Tibial artery (tissue), 4 donors: ENCODE measurements around the gene C10orf95.

Experiments
- DNase-seq, 2 donors: peaks; one replicate each; pipeline ENCODE4 v3.0.0-alpha.2; 2019
- H3K27ac ChIP-seq, 2 donors: fragments of 200-600 bp; sonication (generic) in 1 of 2; 1 replicate in 1 of 2; 2 replicates in 1 of 2; pipeline ENCODE4 v1.5.1; 2018 to 2019; ENCODE audit warnings: mild to moderate bottlenecking in 1 of 2
- H3K27me3 ChIP-seq, 2 donors: fragments of 200-600 bp; sonication (generic) in 1 of 2; one replicate each; pipeline versions ENCODE4 v1.5.1 to v1.6.0; 2016 to 2019
- H3K36me3 ChIP-seq, 3 donors: fragments of 200-600 bp; sonication (generic) in 2 of 3; one replicate each; pipeline ENCODE4 v1.5.1; 2016 to 2019; ENCODE audit warnings: mild to moderate bottlenecking in 2 of 3
- H3K4me1 ChIP-seq, 4 donors: fragments of 200-600 bp; sonication (generic) in 2 of 4; 1 replicate in 3 of 4; 2 replicates in 1 of 4; pipeline ENCODE4 v1.5.1; 2016 to 2019
- H3K4me3 ChIP-seq, 2 donors: fragments of 200-600 bp; sonication (generic) in 1 of 2; 1 replicate in 1 of 2; 2 replicates in 1 of 2; pipeline ENCODE4 v1.5.1; 2018 to 2019; ENCODE audit warnings: mild to moderate bottlenecking in 2 of 2
- H3K9me3 ChIP-seq, 3 donors: fragments of 200-600 bp; sonication (generic) in 1 of 3; one replicate each; pipeline ENCODE4 v1.5.1; 2016 to 2019
- CTCF ChIP-seq, 2 experiments: fragments of 200-600 bp in 1 of 2; fragments of 450-650 bp in 1 of 2; IDR thresholded peaks; one replicate each; pipeline ENCODE4 v1.5.1; 2017 to 2019; ENCODE audit warnings: antibody characterized with exemption in 2 of 2, mild to moderate bottlenecking in 1 of 2, moderate library complexity in 1 of 2
- intact Hi-C: fragments of 100-400 bp; cut with DNase I; formaldehyde crosslinking; loops from one replicate; pipeline ENCODE4 v1.15.0; 2023; ENCODE audit warnings: low total_unique reads

C10orf95 gene

GRCh38 chr10:102425444-102425843, 25.9 kb downstream of the C10orf95 start:
- DNase-seq: no peak
- Histone ChIP-seq H3K36me3 (peaks cover 0 to 32% (median 15%) of the 10 kb centered on the region in 3 donors), H3K4me1 (peaks cover 0 to 27% (median 17%) of the 10 kb centered on the region in 4 donors), H3K27ac (no peak overlapping the region), H3K9me3 (no peaks in the 10 kb centered on the region), H3K4me3 (no peak overlapping the region), H3K27me3 (no peaks in the 10 kb centered on the region)
- TF ChIP-seq CTCF (IDR thresholded peaks at IDR 0.05): no peak
- intact Hi-C loops: no loop called here

GRCh38 chr10:102424916-102425315, 26.4 kb downstream of the C10orf95 start:
- Histone ChIP-seq H3K4me3 (no peak overlapping the region), H3K9me3 (no peaks in the 10 kb centered on the region), H3K36me3 (peaks cover 0 to 32% (median 15%) of the 10 kb centered on the region in 3 donors), H3K27ac (no peak overlapping the region), H3K27me3 (no peaks in the 10 kb centered on the region), H3K4me1 (peaks cover under 1 to 32% (median 21%) of the 10 kb centered on the region in 4 donors)
- DNase-seq: no peak
- no peak for TF ChIP-seq CTCF (IDR thresholded peaks at IDR 0.05)
- intact Hi-C loops: no loop called here

GRCh38 chr10:102424145-102424544, 27.2 kb downstream of the C10orf95 start:
- no peak for DNase-seq
- intact Hi-C loops: no loop called here

GRCh38 chr10:102423372-102423968, 27.9 kb downstream of the C10orf95 start:
- Histone ChIP-seq H3K27me3 (peaks cover 0 to 5% of the 10 kb centered on the region in 2 donors), H3K36me3 (peaks cover 0 to 32% (median 15%) of the 10 kb centered on the region in 3 donors), H3K4me1 (peaks cover 5 to 46% (median 35%) of the 10 kb centered on the region in 4 donors), H3K9me3 (no peaks in the 10 kb centered on the region), H3K27ac (peak overlapping the region in 1 of 2 donors; percentile 90), H3K4me3 (peak overlapping the region in 1 of 2 donors; percentile 71)
- no peak for DNase-seq
- intact Hi-C loops: no loop called here
- TF ChIP-seq CTCF (IDR thresholded peaks at IDR 0.05): no peak

More at GRCh38 chr10:102424145-102424544, 27.2 kb downstream of the C10orf95 start:
- no peak overlapping the region for H3K4me3 ChIP-seq
- TF ChIP-seq CTCF (IDR thresholded peaks at IDR 0.05): no peak
- peaks cover 5 to 40% (median 29%) of the 10 kb centered on the region in 4 donors for H3K4me1 ChIP-seq
- peaks cover 0 to 32% (median 15%) of the 10 kb centered on the region in 3 donors for H3K36me3 ChIP-seq
- H3K27ac ChIP-seq: no peak overlapping the region
- H3K9me3 ChIP-seq: no peaks in the 10 kb centered on the region
- H3K27me3 ChIP-seq: no peaks in the 10 kb centered on the region

- Histone ChIP-seq H3K36me3 (peaks cover 0 to 31% (median 15%) of the 10 kb centered on the region in 3 donors), H3K9me3 (no peaks in the 10 kb centered on the region), H3K27me3 (peaks cover 0 to 13% of the 10 kb centered on the region in 2 donors), H3K4me3 (peak overlapping the region; percentile 71 to 86), H3K4me1 (peaks cover 5 to 47% (median 35%) of the 10 kb centered on the region in 4 donors), H3K27ac (peak overlapping the region; percentile 77 to 90)
- DNase-seq: peak; percentile 68 to 89
- TF ChIP-seq CTCF (IDR thresholded peaks at IDR 0.05): peak; percentile 63 to 74
- intact Hi-C loops: no loop called here
Measured at GRCh38 chr10:102422545-102423129, 28.7 kb downstream of the C10orf95 start.
